HepG2 (cell line): ENCODE data around the gene LRRC55. TPM values are rescaled to one million over a fixed set of nuclear protein-coding genes. Genes with fewer than 3 reads are reported as not detected.

Experiments used
- ATAC-seq: fragments of 200-7000 bp; cut with Tn5 transposase; 3 replicates; pipeline ENCODE4 v1.9.1; 2020; ENCODE audit warnings: mild to moderate bottlenecking, moderate library complexity
- BruUV-seq: library from RNA; stranded (reverse); fragments of 400-500 nt; replicated peaks from 2 replicates; lab custom pipeline; 2021; lab: Mats Ljungman, UMichigan
- CTCF ChIA-PET: fragments of 300-600 bp; formaldehyde crosslinking; extraction: SDS; loops from one replicate; lab custom pipeline; 2021; ENCODE audit warnings: low total read pairs, inconsistent platforms, low intra/inter-chr PET ratio; lab: Yijun Ruan, JAX
- POLR2A ChIA-PET: fragments of 350-600 bp; sonication (Branson Sonifier 250); formaldehyde crosslinking; loops from one replicate; lab custom pipeline; 2020; ENCODE audit warnings: antibody characterized with exemption, inconsistent platforms; lab: Yijun Ruan, JAX
- DNase-seq: peaks from one replicate; pipeline ENCODE4 v3.0.0-alpha.2; 2015; ENCODE audit warnings: low spot score
- FAIRE-seq: peaks from 3 replicates; lab custom pipeline; 2011; peaks lifted over from hg19 to GRCh38; lab: Jason Lieb, UNC
- H2AFZ ChIP-seq: one replicate; pipeline ENCODE4 v1.6.1; 2011; ENCODE audit warnings: low read length, inconsistent platforms
- H3K27ac ChIP-seq: fragments of 300-600 bp; 3 replicates; pipeline ENCODE4 v1.8.0; 2011; ENCODE audit warnings: mixed run types, mild to moderate bottlenecking, mixed read lengths, low read length, inconsistent platforms; ENCODE audit not compliant: insufficient read depth; ENCODE audit errors: extremely low read length
- H3K27me3 ChIP-seq, 2 experiments: fragments of 200-600 bp in 1 of 2; 2 replicates in 1 of 2; 3 replicates in 1 of 2; pipeline versions ENCODE4 v1.6.0 to v1.8.0; 2011; ENCODE audit warnings: low read length in 2 of 2, mild to moderate bottlenecking in 2 of 2, moderate library complexity in 2 of 2, inconsistent platforms in 1 of 2; ENCODE audit not compliant: insufficient read depth in 2 of 2, control insufficient read depth in 1 of 2
- H3K36me3 ChIP-seq, 2 experiments: fragments of 200-600 bp in 1 of 2; replicated peaks in 1 of 2; 2 replicates in 1 of 2; 3 replicates in 1 of 2; pipeline versions ENCODE4 v1.5.1 to v1.8.0; 2011; ENCODE audit warnings: low read length in 2 of 2, inconsistent platforms in 1 of 2; ENCODE audit not compliant: insufficient read depth in 2 of 2, control insufficient read depth in 1 of 2
- H3K4me1 ChIP-seq: 2 replicates; pipeline ENCODE4 v1.5.1; 2012; ENCODE audit warnings: low read length, inconsistent platforms; ENCODE audit not compliant: insufficient read depth
- H3K4me2 ChIP-seq: 2 replicates; pipeline ENCODE4 v1.6.0; 2011; ENCODE audit warnings: low read depth, low read length, inconsistent platforms
- H3K4me3 ChIP-seq, 3 experiments: fragments of 200-600 bp in 1 of 3; sonication (generic), shearing (Covaris generic) in 1 of 3; replicated peaks in 1 of 3; 2 replicates each; pipeline ENCODE4 v1.5.1; 2011 to 2016; ENCODE audit warnings: low read length in 3 of 3, inconsistent platforms in 2 of 3, low read depth in 2 of 3, mild to moderate bottlenecking in 2 of 3, control low read depth in 1 of 3, mixed read lengths in 1 of 3; ENCODE audit not compliant: insufficient read depth in 1 of 3
- H3K79me2 ChIP-seq: one replicate; pipeline ENCODE4 v1.6.1; 2011; ENCODE audit warnings: low read length, inconsistent platforms; ENCODE audit not compliant: insufficient read depth
- H3K9ac ChIP-seq: 2 replicates; pipeline ENCODE4 v1.6.0; 2011; ENCODE audit warnings: mild to moderate bottlenecking, low read depth, low read length, inconsistent platforms; ENCODE audit not compliant: insufficient read depth
- H3K9me3 ChIP-seq: 2 replicates; pipeline ENCODE4 v1.5.1; 2012; ENCODE audit warnings: mild to moderate bottlenecking, low read length
- H4K20me1 ChIP-seq: 2 replicates; pipeline ENCODE4 v1.6.0; 2011; ENCODE audit warnings: inconsistent platforms, mild to moderate bottlenecking, low read length, moderate library complexity; ENCODE audit not compliant: insufficient read depth
- KLF12 ChIP-seq: sonication (generic); formaldehyde crosslinking; IDR thresholded peaks from 2 replicates; pipeline ENCODE4 v1.4.0; 2020; ENCODE audit warnings: missing genetic modification reagents, borderline replicate concordance
- KLF15 ChIP-seq: sonication (generic); formaldehyde crosslinking; IDR thresholded peaks from 2 replicates; pipeline ENCODE4 v1.8.1; 2023; ENCODE audit warnings: borderline replicate concordance, mild to moderate bottlenecking, inconsistent platforms, missing genetic modification reagents, mixed read lengths
- MNT ChIP-seq: fragments of 450-650 bp; IDR thresholded peaks from 2 replicates; pipeline ENCODE4 v1.6.1; 2016
- NR2F6 ChIP-seq, 2 experiments: IDR thresholded peaks; 2 replicates each; pipeline ENCODE4 v1.6.1; 2016; ENCODE audit warnings: antibody characterized with exemption in 1 of 2, mild to moderate bottlenecking in 1 of 2
- SOX13 ChIP-seq, 3 experiments: fragments of 450-650 bp in 1 of 3; sonication (generic) in 1 of 3; formaldehyde crosslinking in 1 of 3; IDR thresholded peaks in 2 of 3; conservative IDR thresholded peaks in 1 of 3; 2 replicates each; pipeline versions ENCODE4 v1.5.0 to v1.6.1; 2016 to 2020; ENCODE audit warnings: antibody characterized with exemption in 1 of 3, mild to moderate bottlenecking in 1 of 3, missing compliant biosample characterization in 1 of 3, missing genetic modification reagents in 1 of 3, moderate library complexity in 1 of 3
- STAT6 ChIP-seq: sonication (generic); formaldehyde crosslinking; IDR thresholded peaks from 2 replicates; pipeline ENCODE4 v1.4.0; 2020; ENCODE audit warnings: missing genetic modification reagents, mild to moderate bottlenecking, borderline replicate concordance
- ZNF260 ChIP-seq: sonication (generic); formaldehyde crosslinking; IDR thresholded peaks from 2 replicates; pipeline ENCODE4 v1.4.0; 2020; ENCODE audit warnings: missing genetic modification reagents, low read depth, mild to moderate bottlenecking, borderline replicate concordance
- ZNF569 ChIP-seq: sonication (generic); formaldehyde crosslinking; IDR thresholded peaks from 2 replicates; pipeline ENCODE4 v1.5.0; 2020; ENCODE audit warnings: mild to moderate bottlenecking, missing genetic modification reagents, moderate library complexity, borderline replicate concordance
- ZNF75D ChIP-seq: sonication (generic); formaldehyde crosslinking; IDR thresholded peaks from 2 replicates; pipeline ENCODE4 v1.8.1; 2023; ENCODE audit warnings: missing genetic modification reagents, mild to moderate bottlenecking, borderline replicate concordance
- WGBS: methylation state at CpG from one replicate; pipeline ENCODE4 v1.1.6; 2017; ENCODE audit warnings: low lambda C conversion rate; 5-methylcytosine and 5-hydroxymethylcytosine counted together
- in situ Hi-C: cut with HindIII; loops from 2 replicates; pipeline ENCODE4 v1.10.0; 2017; ENCODE audit warnings: low pct_unique_long_range_greater_than_20kb; ENCODE audit not compliant: extremely low pct_ligation_motif_present
- intact Hi-C: fragments of 100-400 bp; cut with micrococcal nuclease; formaldehyde crosslinking; loops from one replicate; pipeline ENCODE4 v1.10.0; 2022; ENCODE audit not compliant: unreplicated experiment
- polyA plus RNA-seq, 8 experiments: library from polyadenylated mRNA; depleted of rRNA in 3 of 8; stranded (reverse) in 7 of 8; unstranded in 1 of 8; fragments of >200 nt; fragmentation: Illumina TruSeq in 4 of 8; extraction: Trizol in 4 of 8; gene quantifications; 2 replicates each; pipeline versions ENCODE4 v1.2.1 to v1.2.3, GENCODE V29; 2011 to 2016; ENCODE audit warnings: low read depth in 4 of 8, missing spikeins in 1 of 8, mixed read lengths in 1 of 8; ENCODE audit not compliant: insufficient read depth in 1 of 8
- total RNA-seq, 5 experiments: library from RNA; depleted of rRNA; stranded (reverse); fragments of >200 nt; fragmentation: Illumina TruSeq; extraction: Trizol; gene quantifications; 2 replicates each; pipeline ENCODE4 v1.2.3, GENCODE V29; 2016; ENCODE audit warnings: low read depth in 1 of 5

Gene LRRC55
- total and polyA plus RNA-seq, 2 of the 13 experiments (the other 11 are each of a cell fraction or from before 2014, with no cell fraction given), result not detected

- H3K27me3 ChIP-seq, result peaks cover 2 to 21% of the 10 kb centered on the region in 2 experiments; a peak in 3 of 5 replicates
- WGBS, result 0% methylated on average over 5 of the region's 5 CpGs
- FAIRE-seq, result no peak
Observed at GRCh38 chr11:57230316-57230715, 48.6 kb downstream of the LRRC55 start.

More at GRCh38 chr11:57230316-57230715, 48.6 kb downstream of the LRRC55 start:
- Histone ChIP-seq H3K9ac (no peak overlapping the region), H3K4me2 (no peak overlapping the region), H4K20me1 (no peaks in the 10 kb centered on the region), H2AFZ (no peak overlapping the region), H3K36me3 (no peaks in the 10 kb centered on the region), H3K79me2 (no peaks in the 10 kb centered on the region), H3K4me1 (no peaks in the 10 kb centered on the region), H3K9me3 (no peaks in the 10 kb centered on the region), H3K27ac (no peak overlapping the region), H3K4me3 (no peak overlapping the region)
- DNase-seq, result no peak
- no peak for TF ChIP-seq KLF15 (CRISPR knock-in tag)
- TF ChIP-seq STAT6 (CRISPR knock-in tag), result no peak
- TF ChIP-seq ZNF75D, result no peak
- no peak for TF ChIP-seq ZNF260 (CRISPR knock-in tag)
- no peak for TF ChIP-seq NR2F6 (IDR thresholded peaks at IDR 0.05)
- TF ChIP-seq NR2F6 (CRISPR knock-in tag; IDR thresholded peaks at IDR 0.05), result no peak
- TF ChIP-seq KLF12 (CRISPR knock-in tag), result no peak
- TF ChIP-seq MNT, result no peak
- no peak for TF ChIP-seq ZNF569
- no peak for TF ChIP-seq SOX13 (IDR thresholded peaks at IDR 0.05)
- no peak for TF ChIP-seq SOX13 (CRISPR knock-in tag; conservative IDR thresholded peaks at IDR 0.05 in 1 of 2, IDR thresholded peaks at IDR 0.05 in 1 of 2)
- intact Hi-C loops (no loop called here), in situ Hi-C loops (no loop called here)
- no TSS peak for BruUV-seq
- ATAC-seq, result no peak
- POLR2A ChIA-PET, result no interaction called here
- CTCF ChIA-PET, result no interaction called here
